GM12878 (cell line): Measurements from ENCODE around the gene TEDC1. TPM values are rescaled to one million over a fixed set of nuclear protein-coding genes. Genes with fewer than 3 reads are reported as not detected.

ENCODE experiments used
- ATAC-seq: fragments of 200-7000 bp; cut with Tn5 transposase; 3 replicates; pipeline ENCODE4 v1.9.1; 2020; ENCODE audit warnings: mild to moderate bottlenecking, moderate library complexity
- BruUV-seq: library from RNA; stranded (reverse); fragments of 400-500 nt; replicated peaks from 2 replicates; lab custom pipeline; 2021; lab: Mats Ljungman, UMichigan
- CTCF ChIA-PET: fragments of 300-600 bp; sonication (Branson Sonifier 250); formaldehyde crosslinking; extraction: SDS; loops from one replicate; lab custom pipeline; 2021; ENCODE audit warnings: inconsistent platforms; lab: Yijun Ruan, JAX
- POLR2A ChIA-PET: fragments of 350-600 bp; formaldehyde crosslinking; extraction: SDS; loops from one replicate; lab custom pipeline; 2021; ENCODE audit warnings: inconsistent platforms; lab: Charles Lee
- RAD21 ChIA-PET: fragments of 300-600 bp; sonication (Branson Sonifier 250); formaldehyde crosslinking; loops from one replicate; lab custom pipeline; 2023; ENCODE audit warnings: antibody characterized with exemption; ENCODE audit not compliant: unreplicated experiment; lab: Charles Lee
- SMC1A ChIA-PET: fragments of 300-600 bp; sonication (Branson Sonifier 250); formaldehyde crosslinking; loops from one replicate; lab custom pipeline; 2023; ENCODE audit not compliant: unreplicated experiment, uncharacterized antibody; lab: Charles Lee
- DNase-seq: peaks from one replicate; pipeline ENCODE4 v3.0.0-alpha.2; 2011; ENCODE audit warnings: low read depth, low spot score
- FAIRE-seq: peaks from 3 replicates; lab custom pipeline; 2011; peaks lifted over from hg19 to GRCh38; lab: Jason Lieb, UNC
- H2AFZ ChIP-seq: 2 replicates; pipeline ENCODE4 v1.6.0; 2011; ENCODE audit warnings: low read depth, low read length, control low read depth; ENCODE audit not compliant: control insufficient read depth
- H3K27ac ChIP-seq: 2 replicates; pipeline ENCODE4 v1.5.1; 2011; ENCODE audit warnings: control low read depth; ENCODE audit not compliant: control insufficient read depth, insufficient read depth
- H3K27me3 ChIP-seq, 2 experiments: replicated peaks in 1 of 2; 2 replicates each; pipeline versions ENCODE4 v1.6.0 to v1.6.1; 2011; ENCODE audit warnings: low read length in 1 of 2; ENCODE audit not compliant: control insufficient read depth in 2 of 2, insufficient read depth in 2 of 2
- H3K36me3 ChIP-seq, 2 experiments: 2 replicates each; pipeline ENCODE4 v1.5.1; 2011; ENCODE audit warnings: low read length in 1 of 2; ENCODE audit not compliant: control insufficient read depth in 2 of 2, insufficient read depth in 2 of 2
- H3K4me1 ChIP-seq: 2 replicates; pipeline ENCODE4 v1.6.1; 2011; ENCODE audit warnings: mild to moderate bottlenecking, low read length, moderate library complexity, mixed read lengths; ENCODE audit not compliant: control insufficient read depth, insufficient read depth
- H3K4me2 ChIP-seq: 2 replicates; pipeline ENCODE4 v1.6.0; 2011; ENCODE audit warnings: control low read depth; ENCODE audit not compliant: control insufficient read depth, insufficient read depth
- H3K4me3 ChIP-seq: fragments of 200-600 bp; sonication (generic); 2 replicates; pipeline ENCODE4 v1.5.1; 2016
- H3K79me2 ChIP-seq: 2 replicates; pipeline ENCODE4 v1.6.0; 2011; ENCODE audit warnings: low read length; ENCODE audit not compliant: control insufficient read depth, insufficient read depth
- H3K9ac ChIP-seq: 2 replicates; pipeline ENCODE4 v1.8.0; 2011; ENCODE audit warnings: low read length, control low read depth, mixed read lengths; ENCODE audit not compliant: control insufficient read depth, insufficient read depth
- H3K9me3 ChIP-seq: replicated peaks from 3 replicates; pipeline ENCODE4 v1.5.1; 2011; ENCODE audit warnings: mild to moderate bottlenecking, low read length; ENCODE audit not compliant: control insufficient read depth, insufficient read depth
- H4K20me1 ChIP-seq: 2 replicates; pipeline ENCODE4 v1.6.0; 2011; ENCODE audit not compliant: control insufficient read depth, insufficient read depth
- ATF2 ChIP-seq: IDR thresholded peaks from 2 replicates; pipeline ENCODE4 v1.6.1; 2012; ENCODE audit warnings: low read length, inconsistent platforms
- ATF7 ChIP-seq: fragments of 450-650 bp; IDR thresholded peaks from 2 replicates; pipeline ENCODE4 v1.6.1; 2016; ENCODE audit warnings: low read depth, mild to moderate bottlenecking
- CEBPZ ChIP-seq: fragments of 150-350 bp; IDR thresholded peaks from 2 replicates; pipeline ENCODE4 v1.6.1; 2016; ENCODE audit warnings: low read depth, low read length
- ETV6 ChIP-seq, 2 experiments: fragments of 450-650 bp in 1 of 2; IDR thresholded peaks in 1 of 2; conservative IDR thresholded peaks in 1 of 2; 2 replicates each; pipeline ENCODE4 v1.6.1; 2014; ENCODE audit warnings: antibody characterized with exemption in 1 of 2, borderline replicate concordance in 1 of 2, low read depth in 1 of 2, mild to moderate bottlenecking in 1 of 2, moderate library complexity in 1 of 2
- FOXM1 ChIP-seq: IDR thresholded peaks from 2 replicates; pipeline ENCODE4 v1.6.1; 2012; ENCODE audit warnings: low read depth, mild to moderate bottlenecking, inconsistent platforms, low read length, moderate library complexity
- GABPA ChIP-seq: IDR thresholded peaks from 2 replicates; pipeline ENCODE4 v1.6.1; 2014; ENCODE audit warnings: antibody characterized with exemption, low read depth, mild to moderate bottlenecking, inconsistent platforms
- HDAC6 ChIP-seq: fragments of 200-600 bp; sonication (generic); IDR thresholded peaks from one replicate; pipeline ENCODE4 v1.8.0; 2017; ENCODE audit warnings: antibody characterized with exemption; ENCODE audit not compliant: unreplicated experiment
- IRF4 ChIP-seq: IDR thresholded peaks from 2 replicates; pipeline ENCODE4 v1.6.1; 2011; ENCODE audit warnings: low read depth, low read length
- NBN ChIP-seq: fragments of 450-650 bp; IDR thresholded peaks from 2 replicates; pipeline ENCODE4 v1.6.1; 2016
- NFYB ChIP-seq: IDR thresholded peaks from 2 replicates; pipeline ENCODE4 v1.6.1; 2011; ENCODE audit warnings: low read depth, mild to moderate bottlenecking, low read length, improper control_type of control experiment, moderate library complexity; ENCODE audit not compliant: insufficient read depth
- POLR2A ChIP-seq: IDR thresholded peaks from 2 replicates; pipeline ENCODE4 v1.6.1; 2011; ENCODE audit warnings: low read depth, mild to moderate bottlenecking, low read length
- RAD21 ChIP-seq: IDR thresholded peaks from 2 replicates; pipeline ENCODE4 v1.6.1; 2011; ENCODE audit warnings: mild to moderate bottlenecking, low read depth, low read length, moderate library complexity; ENCODE audit not compliant: insufficient read depth
- RCOR1 ChIP-seq: conservative IDR thresholded peaks from 2 replicates; pipeline ENCODE4 v1.6.1; 2012; ENCODE audit warnings: low read depth, low read length, improper control_type of control experiment
- RELA ChIP-seq: fragments of 450-650 bp; IDR thresholded peaks from 2 replicates; pipeline ENCODE4 v1.8.0; 2014; ENCODE audit warnings: borderline replicate concordance; ENCODE audit not compliant: partially characterized antibody
- RFX5 ChIP-seq: IDR thresholded peaks from 2 replicates; pipeline ENCODE4 v1.6.1; 2011; ENCODE audit warnings: low read depth, low read length, improper control_type of control experiment
- SREBF1 ChIP-seq: IDR thresholded peaks from 2 replicates; pipeline ENCODE4 v1.6.1; 2012; ENCODE audit warnings: mild to moderate bottlenecking, low read length
- TCF12 ChIP-seq: IDR thresholded peaks from 2 replicates; pipeline ENCODE4 v1.6.1; 2011; ENCODE audit warnings: low read depth, mild to moderate bottlenecking, low read length
- TCF7 ChIP-seq: IDR thresholded peaks from 2 replicates; pipeline ENCODE4 v1.6.1; 2014; ENCODE audit warnings: antibody characterized with exemption, borderline replicate concordance
- YY1 ChIP-seq: IDR thresholded peaks from 2 replicates; pipeline ENCODE4 v1.6.1; 2011; ENCODE audit warnings: low read depth, mild to moderate bottlenecking, low read length
- ZNF217 ChIP-seq: fragments of 450-650 bp; IDR thresholded peaks from 2 replicates; pipeline ENCODE4 v1.6.1; 2017; ENCODE audit warnings: antibody characterized with exemption, mild to moderate bottlenecking
- WGBS: methylation state at CpG from one replicate; pipeline ENCODE4 v1.1.6; 2016; ENCODE audit warnings: low lambda C conversion rate; ENCODE audit not compliant: insufficient replicate concordance, insufficient coverage; ENCODE audit errors: missing lambda C conversion rate; 5-methylcytosine and 5-hydroxymethylcytosine counted together
- in situ Hi-C: fragments of 300-500 bp; cut with MboI; formaldehyde crosslinking; loops from 9 replicates; pipeline ENCODE4 v1.14.3; 2018; ENCODE audit warnings: mixed read lengths
- intact Hi-C: fragments of 100-400 bp; cut with micrococcal nuclease; formaldehyde crosslinking; loops from one replicate; pipeline ENCODE4 v1.14.2; 2022; ENCODE audit not compliant: unreplicated experiment
- polyA plus RNA-seq, 11 experiments: library from polyadenylated mRNA; depleted of rRNA in 4 of 11; unstranded in 6 of 11; stranded (reverse) in 5 of 11; fragments of >200 nt; fragmentation: Nextera tagmentation in 4 of 11; fragmentation: Illumina TruSeq in 1 of 11; extraction: Ambion mirVana in 4 of 11; extraction: Trizol in 1 of 11; gene quantifications; 1 replicate in 1 of 11; 2 replicates in 10 of 11; pipeline versions ENCODE4 v1.2.1 to v1.2.3, GENCODE V29; 2011 to 2016; ENCODE audit warnings: inconsistent platforms in 2 of 11, missing spikeins in 2 of 11, low read depth in 1 of 11
- total RNA-seq, 4 experiments: library from RNA; depleted of rRNA in 3 of 4; stranded (reverse); fragments of >200 nt in 3 of 4; fragmentation: Illumina TruSeq in 1 of 4; extraction: Trizol in 1 of 4; gene quantifications; 2 replicates each; pipeline versions ENCODE4 v1.2.1 to v1.2.3, GENCODE V29; 2013 to 2021

The TEDC1 gene
- total and polyA plus RNA-seq, 10 of the 15 experiments (the other 5 are each of a cell fraction or from before 2014, with no cell fraction given): 0.19 to 34.2 (median 14.5) TPM

- Histone ChIP-seq H3K27me3 (no peaks in the 10 kb centered on the region), H2AFZ (peak overlapping the region; percentile 80), H3K4me2 (peak overlapping the region; percentile 100), H3K79me2 (peaks cover 8% of the 10 kb centered on the region), H3K9me3 (no peaks in the 10 kb centered on the region), H3K4me1 (peaks cover 28% of the 10 kb centered on the region), H4K20me1 (no peaks in the 10 kb centered on the region), H3K27ac (peak overlapping the region; percentile 67), H3K9ac (peak overlapping the region; percentile 77), H3K36me3 (no peaks in the 10 kb centered on the region; a peak in 1 of 4 replicates), H3K4me3 (peak overlapping the region; percentile 84)
- peak; percentile 33 for ATAC-seq
- RAD21 ChIA-PET: interaction anchor here (0.6 to 2.5 kb wide), 8 partner anchors 8 to 197 kb away, joined by 3 to 74 read pairs (median 4); no protein-coding TSS in a partner anchor
- CTCF ChIA-PET: interaction anchor here (0.6 to 4.4 kb wide), 20 partner anchors 8 to 138 kb away, joined by 3 to 103 read pairs (median 4); partner anchors contain the start of gene TEX22
- under 1% methylated on average over 30 of the region's 44 CpGs for WGBS
- POLR2A ChIA-PET: interaction anchor here (0.6 to 2.0 kb wide), 5 partner anchors 8 to 124 kb away, joined by 3 to 23 read pairs (median 4); no protein-coding TSS in a partner anchor
- intact Hi-C loops: loop anchor here (1.0 to 10.0 kb wide), 6 partner anchors 8 to 425 kb away; partner anchors contain the start of genes BRF1, GPR132 and TMEM121
- no TSS peak for BruUV-seq
- SMC1A ChIA-PET: interaction anchor here (1.1 to 2.7 kb wide), 5 partner anchors 8 to 119 kb away, joined by 3 to 39 read pairs (median 4); no protein-coding TSS in a partner anchor
- peak; percentile 55 for DNase-seq
- FAIRE-seq: peak; percentile 94
- in situ Hi-C loops: loop anchor here (5.0 kb wide), 1 partner anchor 117 kb away; no protein-coding TSS in a partner anchor
- TF ChIP-seq RELA: peak; percentile 55
- TF ChIP-seq TCF12: peak; percentile 68; the same call in 1 of the 2 replicates
- no peak for TF ChIP-seq GABPA
- no peak for TF ChIP-seq ZNF217
- TF ChIP-seq RCOR1: 0 out of 2 replicates have a peak, but pooled peaks have one; percentile 39
- 0 out of 2 replicates have a peak, but pooled peaks have one; percentile 50 for TF ChIP-seq IRF4
- TF ChIP-seq POLR2A: peak; percentile 50
- TF ChIP-seq TCF7: no peak
- no peak for TF ChIP-seq ETV6 (conservative IDR thresholded peaks at IDR 0.05 in 1 of 2, IDR thresholded peaks at IDR 0.05 in 1 of 2; ENCODE audit: borderline replicate concordance in 1 of 2, low read depth in 1 of 2)
- TF ChIP-seq NBN: peak; percentile 91
- TF ChIP-seq ATF2: no peak
- TF ChIP-seq SREBF1: no peak
- peak; percentile 28; the same call in 1 of the 2 replicates for TF ChIP-seq RAD21
- TF ChIP-seq CEBPZ: no peak
- TF ChIP-seq YY1: peak; percentile 85
- TF ChIP-seq RFX5: no peak
- no peak for TF ChIP-seq NFYB
- TF ChIP-seq HDAC6: no peak
- TF ChIP-seq ATF7: no peak
- no peak for TF ChIP-seq FOXM1
Measured at GRCh38 chr14:105489542-105490266, 1.3 kb upstream of the TEDC1 start.
